Parathyroid adenoma (tissue), 2 donors: ENCODE results near the gene CRCP.

Experiments
- H2AFZ ChIP-seq: fragments of 300-600 bp; sonication (generic); one replicate; pipeline ENCODE4 v1.7.0; 2017; ENCODE audit warnings: antibody characterized with exemption, mild to moderate bottlenecking
- H3K27ac ChIP-seq: fragments of 300-600 bp; sonication (generic); one replicate; pipeline ENCODE4 v1.7.0; 2017
- H3K27me3 ChIP-seq: fragments of 300-600 bp; sonication (generic); one replicate; pipeline ENCODE4 v1.7.0; 2017; ENCODE audit warnings: low read length; ENCODE audit not compliant: control insufficient read depth, insufficient read depth
- H3K36me3 ChIP-seq: fragments of 300-600 bp; sonication (generic); one replicate; pipeline ENCODE4 v1.7.0; 2017; ENCODE audit warnings: low read length; ENCODE audit not compliant: control insufficient read depth, insufficient read depth
- H3K4me1 ChIP-seq: fragments of 300-600 bp; sonication (generic); one replicate; pipeline ENCODE4 v1.7.0; 2017; ENCODE audit warnings: control low read depth
- H3K4me2 ChIP-seq: fragments of 300-600 bp; sonication (generic); one replicate; pipeline ENCODE4 v1.7.0; 2017; ENCODE audit warnings: low read length
- H3K4me3 ChIP-seq: fragments of 300-600 bp; sonication (generic); one replicate; pipeline ENCODE4 v1.7.0; 2017; ENCODE audit warnings: low read depth, low read length
- H3K79me2 ChIP-seq: fragments of 300-600 bp; sonication (generic); one replicate; pipeline ENCODE4 v1.7.0; 2017; ENCODE audit warnings: control low read depth
- H3K9ac ChIP-seq: fragments of 300-600 bp; sonication (generic); one replicate; pipeline ENCODE4 v1.7.0; 2017; ENCODE audit warnings: mild to moderate bottlenecking
- H3K9me3 ChIP-seq: fragments of 300-600 bp; sonication (generic); one replicate; pipeline ENCODE4 v1.7.0; 2017; ENCODE audit warnings: low read length; ENCODE audit not compliant: control insufficient read depth
- TF ChIP-seq, protein P1 (sequence below): fragments of 300-600 bp; sonication (generic); IDR thresholded peaks from one replicate; pipeline ENCODE4 v1.7.0; 2017; ENCODE audit warnings: antibody characterized with exemption, mild to moderate bottlenecking
- donor health status: primary hyperparathyroidism.

Gene CRCP

GRCh38 chr7:66185680-66186187 is 71.1 kb downstream of the CRCP start:
- H3K4me1 ChIP-seq = no peaks in the 10 kb centered on the region
- no peaks in the 10 kb centered on the region for H3K27me3 ChIP-seq
- H3K36me3 ChIP-seq = no peaks in the 10 kb centered on the region
- no peaks in the 10 kb centered on the region for H3K9me3 ChIP-seq
- H3K27ac ChIP-seq = no peak overlapping the region
- H3K4me3 ChIP-seq = no peak overlapping the region
- H2AFZ ChIP-seq = no peak overlapping the region
- no peak overlapping the region for H3K9ac ChIP-seq
- no peaks in the 10 kb centered on the region for H3K79me2 ChIP-seq
- TF ChIP-seq, protein P1, sequence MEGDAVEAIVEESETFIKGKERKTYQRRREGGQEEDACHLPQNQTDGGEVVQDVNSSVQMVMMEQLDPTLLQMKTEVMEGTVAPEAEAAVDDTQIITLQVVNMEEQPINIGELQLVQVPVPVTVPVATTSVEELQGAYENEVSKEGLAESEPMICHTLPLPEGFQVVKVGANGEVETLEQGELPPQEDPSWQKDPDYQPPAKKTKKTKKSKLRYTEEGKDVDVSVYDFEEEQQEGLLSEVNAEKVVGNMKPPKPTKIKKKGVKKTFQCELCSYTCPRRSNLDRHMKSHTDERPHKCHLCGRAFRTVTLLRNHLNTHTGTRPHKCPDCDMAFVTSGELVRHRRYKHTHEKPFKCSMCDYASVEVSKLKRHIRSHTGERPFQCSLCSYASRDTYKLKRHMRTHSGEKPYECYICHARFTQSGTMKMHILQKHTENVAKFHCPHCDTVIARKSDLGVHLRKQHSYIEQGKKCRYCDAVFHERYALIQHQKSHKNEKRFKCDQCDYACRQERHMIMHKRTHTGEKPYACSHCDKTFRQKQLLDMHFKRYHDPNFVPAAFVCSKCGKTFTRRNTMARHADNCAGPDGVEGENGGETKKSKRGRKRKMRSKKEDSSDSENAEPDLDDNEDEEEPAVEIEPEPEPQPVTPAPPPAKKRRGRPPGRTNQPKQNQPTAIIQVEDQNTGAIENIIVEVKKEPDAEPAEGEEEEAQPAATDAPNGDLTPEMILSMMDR = no peak
- H3K4me2 ChIP-seq = no peak overlapping the region

DNA sequence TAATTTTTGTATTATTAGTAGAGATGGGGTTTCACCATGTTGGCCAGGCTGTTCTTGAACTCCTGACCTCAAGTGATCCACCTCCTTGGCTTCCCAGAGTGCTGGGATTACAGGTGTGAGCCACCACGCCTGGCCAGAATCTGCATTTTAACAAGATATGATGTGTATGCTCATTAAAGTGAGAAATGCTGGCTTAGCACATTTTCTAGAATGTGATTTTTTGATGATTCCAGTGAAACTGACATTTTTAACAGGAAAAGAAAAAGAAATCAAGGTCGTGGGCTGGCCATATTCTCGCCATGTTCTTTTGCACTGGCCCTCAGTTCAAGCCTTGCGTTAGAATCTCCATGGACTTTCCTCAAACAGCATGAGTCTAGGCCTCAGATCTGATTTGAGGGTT is 72.3 kb downstream of the CRCP start:
- no peaks in the 10 kb centered on the region for H3K27me3 ChIP-seq
- H3K4me3 ChIP-seq = no peak overlapping the region
- no peak overlapping the region for H3K27ac ChIP-seq
- no peaks in the 10 kb centered on the region for H3K4me1 ChIP-seq
- H3K9me3 ChIP-seq = no peaks in the 10 kb centered on the region
- H3K36me3 ChIP-seq = no peaks in the 10 kb centered on the region
- H2AFZ ChIP-seq = no peak overlapping the region
- no peak overlapping the region for H3K9ac ChIP-seq
- no peaks in the 10 kb centered on the region for H3K79me2 ChIP-seq
- no peak overlapping the region for H3K4me2 ChIP-seq
- TF ChIP-seq, protein P1 = no peak

DNA sequence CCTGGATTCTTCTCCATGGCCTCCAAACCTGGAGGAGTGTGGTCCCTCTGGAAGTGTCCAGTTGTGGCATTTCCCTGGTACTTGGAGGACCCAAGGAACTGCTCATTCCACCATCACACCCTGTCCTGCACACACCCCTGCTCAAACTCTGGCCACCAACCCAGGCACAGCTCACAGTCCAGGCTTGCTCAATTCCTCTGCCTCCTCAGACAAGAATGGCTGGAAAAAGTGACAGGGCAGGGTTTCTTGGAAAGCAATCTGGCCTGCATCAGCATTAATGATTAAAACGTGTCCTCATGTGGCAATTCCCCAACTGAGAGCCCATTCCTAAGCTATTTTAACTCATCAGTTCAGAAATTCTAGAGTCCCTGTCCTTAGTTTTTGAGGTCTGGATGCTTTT is 73.3 kb downstream of the CRCP start:
- Histone ChIP-seq H3K36me3 (no peaks in the 10 kb centered on the region), H2AFZ (no peak overlapping the region), H3K4me3 (no peak overlapping the region), H3K27me3 (no peaks in the 10 kb centered on the region), H3K9ac (no peak overlapping the region), H3K4me2 (no peak overlapping the region), H3K9me3 (no peaks in the 10 kb centered on the region), H3K27ac (no peak overlapping the region), H3K79me2 (no peaks in the 10 kb centered on the region), H3K4me1 (no peaks in the 10 kb centered on the region)
- TF ChIP-seq, protein P1 = no peak

- TF ChIP-seq, protein P1 = no peak
- H3K4me2 ChIP-seq = no peak overlapping the region
- no peaks in the 10 kb centered on the region for H3K27me3 ChIP-seq
- H3K27ac ChIP-seq = no peak overlapping the region
- no peaks in the 10 kb centered on the region for H3K4me1 ChIP-seq
- H3K4me3 ChIP-seq = no peak overlapping the region
- no peaks in the 10 kb centered on the region for H3K36me3 ChIP-seq
- no peaks in the 10 kb centered on the region for H3K79me2 ChIP-seq
- H3K9ac ChIP-seq = no peak overlapping the region
- no peak overlapping the region for H2AFZ ChIP-seq
- H3K9me3 ChIP-seq = no peaks in the 10 kb centered on the region
Measured at GRCh38 chr7:66188645-66189044, 74.0 kb downstream of the CRCP start.

- H3K9me3 ChIP-seq = no peaks in the 10 kb centered on the region
- H2AFZ ChIP-seq = no peak overlapping the region
- no peaks in the 10 kb centered on the region for H3K36me3 ChIP-seq
- TF ChIP-seq, protein P1 = no peak
- H3K9ac ChIP-seq = no peak overlapping the region
- no peak overlapping the region for H3K4me2 ChIP-seq
- H3K27ac ChIP-seq = no peak overlapping the region
- H3K4me3 ChIP-seq = no peak overlapping the region
- H3K79me2 ChIP-seq = no peaks in the 10 kb centered on the region
- no peaks in the 10 kb centered on the region for H3K27me3 ChIP-seq
- H3K4me1 ChIP-seq = no peaks in the 10 kb centered on the region
Measured at GRCh38 chr7:66189695-66190503, 75.3 kb downstream of the CRCP start.
